Measurements from ENCODE around the gene MITF.

The MITF gene

DNA sequence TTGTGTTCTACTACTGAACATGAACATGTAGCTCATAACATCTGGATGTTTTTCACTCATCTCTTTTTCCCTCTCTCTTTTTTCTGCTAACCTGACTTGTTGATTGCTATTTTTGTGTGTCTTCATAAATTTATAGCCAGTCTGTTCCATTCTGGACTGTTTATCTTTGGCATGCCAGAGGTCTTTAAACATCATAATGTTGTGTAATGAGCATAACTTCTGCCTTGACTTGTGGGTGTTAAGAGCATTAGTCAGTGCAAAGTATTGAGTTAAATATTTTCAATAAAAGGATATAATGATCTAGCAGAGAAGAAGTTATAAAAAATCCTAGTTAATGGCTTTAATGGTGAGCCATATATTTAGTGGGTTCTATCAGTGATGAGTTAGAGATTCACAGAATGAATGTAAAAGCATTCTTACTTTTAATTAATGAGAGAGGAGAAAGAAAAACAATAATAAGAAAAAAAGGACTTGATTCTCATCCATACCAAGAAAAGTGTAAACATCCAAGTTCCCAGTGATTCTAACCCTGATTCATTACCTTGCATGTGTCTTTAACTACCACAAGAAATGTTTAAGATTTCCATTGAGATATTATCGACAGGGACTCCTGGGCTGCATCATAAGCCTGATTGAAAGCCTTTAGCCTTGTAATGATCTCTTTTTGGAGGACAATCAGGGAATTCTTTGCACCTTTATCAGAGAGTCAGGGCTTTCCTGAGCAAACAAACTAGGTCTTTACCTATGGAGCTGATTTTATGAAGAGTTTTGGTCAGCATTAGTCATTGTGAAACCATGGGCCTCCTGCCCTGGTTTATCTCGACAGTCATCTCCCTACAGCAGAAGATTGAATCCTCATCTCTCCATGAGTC is 22.9 kb downstream of the MITF start:
- no peak for DNase-seq

DNA sequence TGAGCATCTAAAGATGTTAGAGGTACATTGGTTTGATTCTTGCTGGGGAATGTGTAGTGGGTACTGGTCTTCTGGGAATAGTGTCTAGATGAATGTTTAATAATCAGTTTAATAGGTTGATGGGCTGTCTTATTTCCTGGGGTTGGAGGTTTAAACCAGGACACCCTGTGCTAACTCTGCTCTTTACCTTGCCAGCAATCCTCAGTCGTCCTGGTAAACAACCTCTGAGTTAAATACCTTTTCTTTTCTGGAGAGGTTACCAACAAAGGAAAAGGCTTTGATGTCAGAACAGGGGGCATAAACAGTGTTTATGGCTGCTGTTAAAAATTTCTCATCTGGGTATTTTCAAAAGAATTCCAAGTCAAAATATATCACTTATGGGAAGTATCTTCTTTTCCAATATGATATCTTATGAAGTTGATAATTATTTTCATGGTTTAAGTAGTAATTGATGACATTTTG is 23.5 kb downstream of the MITF start:
- DNase-seq, result no peak

GRCh38 chr3:69763458-69763857 is 24.2 kb downstream of the MITF start:
- no peak for DNase-seq

GRCh38 chr3:69764121-69764741 is 25.0 kb downstream of the MITF start:
- DNase-seq, result no peak

DNA sequence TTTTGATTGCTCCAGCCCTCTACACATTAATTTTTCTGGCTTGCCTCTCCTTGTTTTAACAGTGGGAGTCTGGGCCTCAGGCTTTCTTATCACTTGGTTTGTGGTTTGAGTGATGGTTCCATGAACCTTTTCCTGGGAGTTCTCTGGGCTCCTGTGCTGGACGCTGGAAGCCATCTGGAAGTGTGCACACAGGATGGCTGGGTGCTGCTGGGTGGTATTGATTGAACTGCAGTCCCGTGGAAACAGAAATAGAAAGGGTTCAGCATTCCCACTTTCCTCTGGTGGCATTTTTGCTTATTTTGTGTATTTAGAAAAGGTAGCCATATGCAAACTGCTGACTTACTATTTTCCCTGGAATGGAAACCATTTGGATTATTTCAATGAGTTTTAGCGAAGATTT is 25.6 kb downstream of the MITF start:
- no peak for DNase-seq

- no peak for DNase-seq
Measured at GRCh38 chr3:69766638-69767037, 27.4 kb downstream of the MITF start.

DNA sequence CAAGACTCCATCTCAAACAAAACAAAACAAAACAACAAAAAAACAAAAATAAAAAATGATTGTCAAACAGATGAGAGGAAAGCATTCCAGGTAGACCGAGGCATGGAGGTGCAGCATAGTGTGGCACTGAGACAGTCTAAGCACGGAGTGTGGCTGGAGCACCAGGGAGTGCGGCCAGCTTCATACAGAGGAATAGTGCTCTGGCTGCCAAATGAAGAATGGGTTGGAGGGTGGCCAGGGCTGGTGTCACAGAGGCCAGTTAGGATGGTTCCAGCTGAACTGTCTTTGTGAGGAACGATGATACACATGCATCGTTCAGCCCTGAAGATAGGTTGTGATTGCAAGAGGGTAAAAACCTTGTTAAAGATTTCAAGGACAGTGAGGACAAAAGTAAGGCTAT is 28.3 kb downstream of the MITF start:
- DNase-seq, result no peak

GRCh38 chr3:69768438-69768837 is 29.2 kb downstream of the MITF start:
- DNase-seq, result no peak

GRCh38 chr3:69770219-69770618 is 31.0 kb downstream of the MITF start:
- DNase-seq, result no peak

- no peak for DNase-seq
Measured at GRCh38 chr3:69770976-69771634, 31.8 kb downstream of the MITF start.

- no peak for DNase-seq
Measured at GRCh38 chr3:69772152-69772867, 33.0 kb downstream of the MITF start.

GRCh38 chr3:69774029-69774428 is 34.8 kb downstream of the MITF start:
- no peak for DNase-seq

DNA sequence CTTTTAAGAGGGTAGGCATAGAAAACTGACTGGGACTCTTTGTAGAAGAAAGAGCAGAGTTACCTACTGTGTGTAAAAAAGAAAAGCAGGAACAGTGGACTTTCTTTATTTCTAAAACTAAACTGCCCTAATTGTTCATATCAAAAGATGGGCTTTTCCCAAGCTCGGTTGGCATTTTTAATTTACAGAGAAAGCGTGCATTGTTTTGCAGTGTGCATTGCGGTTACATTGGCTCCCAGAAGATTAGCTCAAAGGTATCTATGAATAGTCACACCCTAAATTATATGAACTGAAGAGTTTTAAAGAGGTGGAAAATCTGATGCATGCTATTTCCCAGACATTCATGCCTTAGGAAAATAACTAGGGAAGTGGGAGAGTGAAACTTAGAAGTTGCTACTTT is 36.5 kb downstream of the MITF start:
- no peak for DNase-seq

- DNase-seq, result no peak
Measured at GRCh38 chr3:69776289-69776688, 37.0 kb downstream of the MITF start.

GRCh38 chr3:69776920-69777581 is 37.8 kb downstream of the MITF start:
- DNase-seq, result no peak

DNA sequence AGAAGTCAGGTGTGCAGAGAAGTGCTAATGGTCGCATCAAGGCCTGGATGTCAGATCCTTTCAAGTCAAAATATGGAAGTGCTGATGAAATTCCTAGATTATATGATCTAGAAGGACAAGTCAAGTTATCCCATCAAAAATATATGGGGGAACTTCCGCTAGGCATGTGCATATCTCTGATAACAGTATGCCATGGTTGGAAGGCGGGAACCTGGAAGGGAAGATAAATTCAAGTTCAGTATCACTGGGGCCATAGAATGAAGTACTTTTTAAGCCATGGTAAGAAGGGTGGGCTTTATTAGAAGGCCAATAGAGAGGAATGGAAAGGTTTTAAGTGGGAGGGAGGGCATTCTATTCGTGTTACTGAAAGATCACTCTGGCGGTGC is 38.3 kb downstream of the MITF start:
- DNase-seq, result no peak

- no peak for DNase-seq
Measured at GRCh38 chr3:69781593-69781992, 42.3 kb downstream of the MITF start.

- DNase-seq, result no peak
Measured at GRCh38 chr3:69784954-69785514, 45.8 kb downstream of the MITF start.

- DNase-seq, result no peak
Measured at GRCh38 chr3:69785769-69786320, 46.6 kb downstream of the MITF start.

DNA sequence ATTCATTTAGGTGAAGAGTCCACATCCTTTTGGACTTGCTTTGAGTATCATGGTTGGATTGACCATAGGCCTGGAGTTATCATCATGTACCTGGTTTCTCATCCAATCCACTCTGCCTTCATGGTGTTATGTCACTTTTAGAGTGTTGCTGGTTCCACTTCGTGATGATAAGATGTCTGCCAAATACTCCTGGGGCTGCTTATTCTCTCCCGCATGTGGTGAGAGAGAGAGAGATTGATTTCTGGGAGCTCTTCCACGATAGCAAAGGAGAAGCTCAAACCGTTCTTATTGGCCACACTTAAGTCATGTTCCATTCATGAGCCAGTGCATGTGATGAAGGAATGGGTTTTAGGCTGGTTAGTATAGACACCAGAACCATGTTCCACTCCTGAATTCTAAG is 47.6 kb downstream of the MITF start:
- no peak for DNase-seq

DNA sequence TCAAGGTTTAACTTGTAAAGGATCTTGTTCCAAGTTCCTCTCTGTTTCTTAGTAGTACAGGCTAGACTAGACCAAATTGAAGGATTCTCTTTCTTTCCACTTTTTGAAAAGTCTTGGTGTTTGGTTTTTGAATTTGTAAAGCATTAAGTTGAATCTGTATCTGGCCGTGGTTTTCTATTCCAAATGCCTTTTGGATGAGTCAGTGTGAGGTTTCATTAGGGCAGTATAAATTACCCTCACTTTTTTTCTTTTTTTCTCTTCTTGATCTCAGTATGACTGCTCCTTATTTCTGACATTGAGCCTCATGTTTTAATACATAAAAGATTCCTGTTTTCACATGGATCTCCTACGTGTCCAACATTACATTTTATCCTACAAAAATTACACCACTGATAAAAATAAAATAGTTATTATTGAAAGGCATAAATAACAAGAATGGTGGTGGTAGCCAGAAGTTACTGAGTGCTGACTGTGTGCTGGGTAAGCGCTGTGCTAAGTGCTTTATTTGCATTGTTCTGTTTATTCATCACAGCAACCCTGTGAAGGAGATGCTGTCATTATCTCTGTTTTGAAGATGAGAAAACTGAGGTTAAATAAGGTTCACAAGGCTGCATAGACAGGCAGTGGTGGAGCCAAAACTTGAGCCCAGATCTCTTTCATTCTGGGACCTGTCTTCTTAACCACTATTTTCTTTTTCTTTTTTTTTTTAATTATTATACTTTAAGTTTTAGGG is 48.3 kb downstream of the MITF start:
- no peak for DNase-seq
